Fibroblast of skin of left quadriceps (primary cell): ENCODE results near the gene KCNE2.

Experiments used
- DNase-seq, 2 experiments: peaks; one replicate each; pipeline ENCODE4 v3.0.0-alpha.2; 2013; ENCODE audit warnings: low read depth in 2 of 2

Gene KCNE2, protein sequence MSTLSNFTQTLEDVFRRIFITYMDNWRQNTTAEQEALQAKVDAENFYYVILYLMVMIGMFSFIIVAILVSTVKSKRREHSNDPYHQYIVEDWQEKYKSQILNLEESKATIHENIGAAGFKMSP

DNA sequence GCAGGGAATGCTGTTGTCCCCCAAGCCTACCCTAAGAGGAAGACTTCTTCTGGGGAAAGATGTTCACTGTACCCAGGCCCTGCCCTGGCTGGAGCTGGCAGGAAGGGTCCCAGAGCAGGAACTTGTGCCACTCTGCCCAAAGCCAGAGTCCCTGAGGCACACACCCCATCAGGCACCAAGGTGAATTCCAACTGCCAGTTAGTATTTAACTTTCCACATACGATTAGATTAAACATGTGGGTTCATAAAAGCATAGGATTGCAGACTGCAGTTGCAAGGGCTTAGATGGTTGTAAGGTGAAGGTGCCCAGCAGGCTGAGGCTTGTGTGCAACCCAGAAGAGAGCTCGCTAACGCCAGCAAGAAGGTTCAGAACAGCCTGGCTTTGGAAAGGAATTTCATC lies at the start of gene KCNE2:
Gene KCNE2 (plus strand): TSS at position 274 of the 400 bp plus-strand sequence. CDS start 6,473 bp downstream, outside the sequence.
- DNase-seq, result no peak

DNA sequence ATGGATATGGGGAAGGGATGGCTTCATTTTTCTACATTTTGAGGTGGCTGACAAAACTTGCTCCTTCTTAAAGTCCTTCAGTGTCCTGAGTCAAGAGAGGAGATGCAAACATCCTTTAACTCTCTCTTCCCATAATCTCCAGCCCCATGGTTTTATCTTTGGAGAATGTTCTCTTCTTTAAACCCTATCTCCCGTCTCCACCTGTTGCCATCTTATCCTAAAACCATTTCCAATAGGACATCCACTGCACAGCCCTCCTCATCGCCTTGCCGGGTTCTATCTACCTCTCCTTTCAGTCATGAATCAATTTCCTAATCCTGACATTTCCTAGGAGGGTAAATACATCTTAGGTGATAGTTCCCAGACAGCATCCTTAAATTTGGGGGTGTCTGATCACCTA lies 44.2 kb upstream of the KCNE2 start:
- no peak for DNase-seq

- no peak for DNase-seq
Measured at GRCh38 chr21:34320011-34320410, 43.8 kb upstream of the KCNE2 start.

GRCh38 chr21:34330055-34330454 lies 33.8 kb upstream of the KCNE2 start:
- DNase-seq, result no peak

DNA sequence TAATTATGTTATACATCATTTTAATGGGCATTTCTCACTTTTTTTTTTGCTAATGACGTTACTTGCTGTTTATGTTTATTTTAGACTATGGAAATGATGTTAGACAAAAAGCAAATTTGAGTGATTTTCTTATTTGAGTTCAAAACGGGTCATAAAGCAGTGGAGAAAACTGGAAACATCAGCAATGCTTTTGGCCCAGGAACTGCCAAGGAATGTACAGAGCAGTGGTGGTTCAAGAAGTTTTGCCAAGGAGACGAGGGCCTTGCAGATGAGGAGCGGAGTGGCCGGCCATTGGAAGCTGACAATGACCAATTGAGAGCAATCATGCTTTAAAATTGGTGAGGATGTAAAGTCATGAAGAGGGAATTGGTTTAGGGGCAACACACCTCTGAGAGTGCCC lies 32.1 kb upstream of the KCNE2 start:
- DNase-seq, result no peak

- no peak for DNase-seq
Measured at GRCh38 chr21:34332347-34332746, 31.5 kb upstream of the KCNE2 start.

- no peak for DNase-seq
Measured at GRCh38 chr21:34333121-34333739, 30.6 kb upstream of the KCNE2 start.

- no peak for DNase-seq
Measured at GRCh38 chr21:34335316-34335715, 28.5 kb upstream of the KCNE2 start.

- DNase-seq, result no peak
Measured at GRCh38 chr21:34336245-34336644, 27.6 kb upstream of the KCNE2 start.

DNA sequence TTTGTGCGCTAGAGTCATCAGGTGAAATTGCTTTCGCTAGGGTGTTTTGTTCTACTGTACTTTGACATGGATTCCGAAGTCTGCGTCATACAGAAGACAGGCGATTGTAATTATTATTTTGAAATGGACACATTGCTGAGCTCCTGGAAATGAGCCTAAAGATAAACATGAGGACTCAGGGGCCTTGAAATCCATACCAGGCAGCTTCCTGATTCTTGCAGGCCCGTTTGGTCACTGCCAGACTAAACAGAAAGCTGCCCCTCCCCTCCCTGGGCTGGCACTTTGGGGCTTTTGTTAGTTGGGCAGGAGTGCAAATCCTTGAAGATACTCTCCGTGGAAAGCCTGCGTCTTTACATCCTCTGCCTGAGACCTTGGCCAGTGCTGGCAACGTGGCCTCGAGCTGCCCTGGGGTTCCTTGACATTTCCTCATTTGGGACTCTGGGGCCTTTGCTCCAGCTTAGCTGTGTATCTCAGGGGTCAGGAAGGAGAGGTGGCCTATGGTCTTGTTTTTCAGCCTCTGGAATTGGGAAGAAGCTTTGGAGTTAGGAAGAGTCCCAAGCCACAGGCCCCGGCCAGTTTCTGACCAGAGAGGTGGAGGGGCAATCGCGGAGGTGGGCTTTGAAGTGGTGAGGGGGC lies 26.9 kb upstream of the KCNE2 start:
- no peak for DNase-seq

DNA sequence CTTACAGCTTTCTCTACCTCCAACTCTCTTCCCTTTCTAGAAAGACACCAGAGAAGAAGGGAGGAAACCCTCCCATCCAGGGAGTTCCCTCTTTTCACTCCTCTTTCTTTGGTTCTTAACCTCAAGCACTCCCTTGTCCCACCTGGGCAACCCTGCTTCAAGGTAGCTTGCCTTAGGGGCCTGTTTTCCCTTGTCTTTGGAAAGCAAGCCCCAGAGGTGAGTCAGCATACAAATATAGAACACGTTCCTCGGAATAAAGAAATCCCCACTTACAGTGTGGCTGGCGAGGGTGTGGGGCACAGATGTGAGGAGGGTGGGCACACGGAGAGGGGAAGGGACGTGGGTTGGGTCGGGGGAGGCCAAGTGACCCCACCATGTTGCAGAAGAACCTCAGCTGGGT lies 26.1 kb upstream of the KCNE2 start:
- no peak for DNase-seq

- DNase-seq, result no peak
Measured at GRCh38 chr21:34338226-34338625, 25.6 kb upstream of the KCNE2 start.

- no peak for DNase-seq
Measured at GRCh38 chr21:34340061-34340460, 23.7 kb upstream of the KCNE2 start.

GRCh38 chr21:34342476-34342875 lies 21.3 kb upstream of the KCNE2 start:
- DNase-seq, result no peak

DNA sequence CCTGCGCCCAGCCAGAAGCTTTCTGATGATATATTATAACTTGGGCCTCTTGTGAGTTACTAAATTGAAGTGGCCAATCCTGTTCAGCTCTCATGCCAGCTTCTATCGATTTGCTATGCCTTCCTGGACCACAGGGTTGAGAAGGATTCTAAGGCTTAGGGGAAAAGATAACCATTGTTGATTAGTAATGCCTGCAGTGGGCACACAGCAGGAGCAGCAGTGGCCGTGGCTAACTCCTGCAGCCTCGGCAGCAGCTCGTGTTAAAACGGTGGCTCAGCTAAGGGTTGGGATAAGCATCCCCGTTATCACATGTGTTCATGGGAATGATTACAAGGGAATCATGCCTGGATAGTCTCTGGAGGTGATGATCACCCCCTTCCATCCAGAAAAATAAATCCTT lies 20.5 kb upstream of the KCNE2 start:
- DNase-seq, result no peak

- no peak for DNase-seq
Measured at GRCh38 chr21:34343838-34344381, 19.9 kb upstream of the KCNE2 start.

GRCh38 chr21:34344584-34344983 lies 19.2 kb upstream of the KCNE2 start:
- no peak for DNase-seq

- no peak for DNase-seq
Measured at GRCh38 chr21:34345091-34345871, 18.5 kb upstream of the KCNE2 start.

GRCh38 chr21:34345892-34346291 lies 17.9 kb upstream of the KCNE2 start:
- no peak for DNase-seq

DNA sequence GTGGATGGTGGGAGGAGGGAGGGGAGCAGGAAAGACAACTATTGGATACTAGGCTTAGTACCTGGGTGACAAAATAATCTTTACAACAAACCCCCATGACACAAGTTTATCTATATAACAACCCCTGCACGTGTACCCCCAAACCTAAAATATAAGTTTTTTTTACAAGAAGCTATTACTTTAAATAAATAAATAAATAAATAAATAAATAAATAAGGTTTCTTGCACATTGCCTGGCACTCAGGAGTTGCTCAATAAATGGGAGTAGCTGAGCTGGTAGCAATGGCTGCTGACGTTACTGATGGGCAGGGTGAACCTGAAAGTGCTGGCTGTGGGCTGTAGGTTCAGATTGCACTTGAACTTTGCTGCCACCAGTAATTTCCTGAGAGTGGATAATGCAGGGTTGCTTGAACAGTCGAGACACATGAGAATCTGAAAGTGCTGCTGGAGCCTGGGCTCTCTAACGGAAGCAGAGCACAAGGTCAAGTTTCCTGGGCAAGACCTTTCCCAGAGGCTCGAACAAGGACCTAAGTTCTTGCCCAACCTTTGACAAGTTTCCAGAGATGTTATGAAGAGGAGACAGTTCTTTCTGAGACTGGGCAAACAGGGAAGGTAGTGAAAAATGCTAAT lies 14.8 kb upstream of the KCNE2 start:
- no peak for DNase-seq

DNA sequence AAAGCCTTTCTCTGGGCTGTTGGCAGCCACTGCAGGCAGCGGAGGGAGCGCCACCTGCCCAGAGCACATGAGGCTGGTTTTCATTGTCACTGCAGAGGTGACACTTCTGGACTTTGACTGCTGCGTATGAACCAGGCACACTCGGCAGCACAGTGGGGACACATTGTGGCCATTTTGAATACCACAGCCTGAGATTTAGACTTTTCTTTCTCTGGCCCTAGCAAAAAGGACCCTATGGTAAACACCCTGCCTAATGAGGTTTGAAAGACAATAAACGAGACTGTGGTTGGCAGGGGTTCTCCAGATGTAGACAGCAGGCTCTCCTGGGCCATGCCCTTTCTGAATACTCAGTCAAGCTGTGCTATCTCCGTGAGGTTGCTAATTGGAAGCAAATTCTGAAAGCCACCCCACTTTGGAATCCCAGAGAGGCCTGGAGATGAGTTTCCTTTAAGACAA lies 12.0 kb upstream of the KCNE2 start:
- DNase-seq, result no peak

DNA sequence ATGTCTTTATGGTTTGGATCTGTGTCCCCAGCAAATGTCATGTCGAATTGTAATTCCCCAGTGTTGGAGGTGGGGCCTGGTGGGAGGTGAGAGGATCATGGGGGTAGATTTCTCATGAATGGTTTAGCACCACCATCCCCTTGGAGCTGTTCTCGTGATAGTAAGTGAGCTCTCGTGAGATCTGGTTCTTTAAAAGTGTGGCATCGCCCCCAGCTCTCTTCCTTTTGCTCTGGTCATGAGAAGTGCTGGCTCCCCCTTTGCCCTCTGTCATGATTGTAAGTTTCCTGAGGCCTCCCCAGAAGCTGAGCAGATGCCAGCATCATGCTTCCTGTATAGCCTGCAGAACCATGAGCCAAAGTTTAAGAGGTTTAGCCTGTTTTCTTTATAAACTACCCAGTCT lies 11.2 kb upstream of the KCNE2 start:
- DNase-seq, result no peak
